GM21717 (cell line): Measurements from ENCODE around the gene FBN1.
A peak's percentile ranks its signal among the peaks of the same experiment; 100 is the strongest.

Source experiments
- ATAC-seq: cut with Tn5 transposase; IDR thresholded peaks from one replicate; pipeline ENCODE4 v1.9.1; 2021; ENCODE audit warnings: mild to moderate bottlenecking, moderate library complexity; ENCODE audit not compliant: unreplicated experiment

Gene FBN1

GRCh38 chr15:48624700-48625099 is 20.8 kb downstream of the FBN1 start:
- ATAC-seq: no peak

DNA sequence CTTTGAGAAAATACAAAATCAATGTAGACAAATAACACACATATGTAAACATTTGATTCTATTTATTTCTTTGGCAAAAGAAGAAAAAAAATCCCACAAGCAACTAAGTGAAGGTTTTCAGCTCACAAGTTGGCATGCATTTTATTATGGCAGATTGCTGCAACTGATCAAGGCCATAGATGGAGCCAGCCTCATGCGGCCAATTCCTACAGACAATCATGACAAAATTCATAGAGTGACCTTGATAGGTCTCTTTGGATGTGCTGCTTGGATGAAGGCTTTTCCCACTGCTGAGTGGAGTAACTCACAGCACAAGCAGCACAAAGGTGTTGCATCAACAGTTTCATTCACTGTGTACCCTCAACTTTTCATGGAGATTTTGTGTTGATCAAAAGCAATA is 22.1 kb downstream of the FBN1 start:
- no peak for ATAC-seq

DNA sequence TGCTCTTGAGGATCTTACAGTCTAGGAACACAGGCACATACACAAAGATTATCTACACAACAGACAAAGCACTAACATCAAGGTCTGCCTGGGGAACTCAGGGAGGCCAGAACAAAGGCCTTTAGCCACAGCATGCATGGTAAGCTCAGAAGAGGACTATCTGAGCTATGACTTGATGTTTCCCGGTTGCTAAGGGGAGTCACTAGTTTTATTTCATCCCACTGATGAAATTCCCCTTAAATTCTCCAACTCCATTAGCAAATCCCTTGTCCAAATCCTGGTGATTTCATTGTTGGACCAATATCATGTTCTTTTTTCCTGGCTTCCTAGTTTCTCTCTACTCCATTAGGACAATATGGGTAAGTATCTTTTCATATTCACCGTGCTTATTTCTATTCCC is 23.3 kb downstream of the FBN1 start:
- ATAC-seq: no peak

DNA sequence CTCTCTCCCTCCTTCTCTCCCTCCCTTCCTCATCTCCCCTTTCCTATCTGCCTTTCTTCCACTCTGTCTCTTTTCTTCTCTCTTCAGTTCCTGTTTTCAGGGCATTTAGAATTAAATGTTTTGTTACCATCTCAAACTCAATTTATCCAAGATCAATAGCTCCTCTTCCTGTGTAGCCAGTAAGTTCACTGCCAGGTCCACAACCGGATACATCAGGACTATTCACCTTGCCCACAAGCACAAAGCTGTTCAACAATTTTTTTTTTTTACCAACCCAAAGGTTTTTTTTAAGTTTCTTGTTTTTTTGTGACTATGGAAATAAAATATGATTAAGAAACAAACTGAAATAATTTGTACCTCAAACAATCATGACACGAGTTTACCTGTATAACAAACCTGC is 26.1 kb downstream of the FBN1 start:
- no peak for ATAC-seq

DNA sequence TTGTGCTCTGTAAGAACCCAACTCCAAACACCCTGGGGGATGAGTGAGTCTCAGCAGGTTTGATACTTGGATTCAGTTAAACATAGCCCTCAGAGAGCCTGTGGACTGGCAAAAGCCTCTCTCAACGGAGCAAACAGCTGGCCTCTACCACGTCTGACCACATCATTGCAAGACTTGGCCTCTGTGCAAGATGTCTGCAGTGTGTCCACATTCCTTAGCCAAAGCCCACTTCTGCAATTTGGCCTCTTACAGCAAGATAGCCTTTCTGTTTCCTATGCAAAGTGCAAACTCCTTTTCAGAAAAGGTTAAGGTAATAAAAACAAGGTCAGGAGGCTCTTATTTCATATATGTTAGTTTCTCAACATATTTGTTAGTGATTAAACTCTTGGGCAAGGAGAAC is 27.9 kb downstream of the FBN1 start:
- ATAC-seq: no peak

DNA sequence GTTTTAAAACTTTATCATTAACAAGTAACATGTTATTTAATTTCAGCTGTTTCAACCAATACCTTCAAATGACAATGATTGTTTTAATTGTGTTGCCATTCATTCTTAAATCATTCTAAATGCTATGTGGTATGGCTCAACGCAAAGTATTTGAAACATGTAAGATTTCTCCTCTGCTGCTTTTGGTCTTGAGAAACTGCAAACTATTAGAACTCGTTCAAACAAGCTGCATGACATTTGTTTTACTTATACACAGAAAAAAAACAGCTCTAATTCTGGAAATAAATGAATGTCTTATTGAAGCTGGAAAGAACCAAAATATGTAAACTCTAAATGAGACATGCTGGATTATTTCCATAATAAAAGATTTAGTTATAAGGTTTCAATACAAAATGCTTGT is 29.3 kb downstream of the FBN1 start:
- no peak for ATAC-seq

DNA sequence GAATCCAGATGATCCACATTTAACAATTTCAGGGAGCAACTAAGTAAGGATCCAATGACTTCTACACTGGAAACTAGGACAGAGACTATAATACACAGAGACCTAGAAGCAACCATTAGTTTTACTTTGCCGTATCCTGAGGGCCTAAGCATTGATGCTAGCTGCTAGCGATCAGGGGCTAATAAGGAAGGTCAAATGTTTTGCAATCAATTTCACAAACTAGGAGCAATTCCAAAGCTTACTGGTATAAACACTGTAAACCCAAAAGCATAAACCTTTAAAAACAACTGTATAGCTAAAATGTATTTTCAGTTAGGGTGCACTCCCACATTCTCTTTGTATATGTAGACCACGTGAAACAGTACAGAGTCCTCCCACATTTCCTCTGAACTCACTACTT is 31.5 kb downstream of the FBN1 start:
- ATAC-seq: no peak

- no peak for ATAC-seq
Measured at GRCh38 chr15:48609486-48609885, 36.0 kb downstream of the FBN1 start.

- ATAC-seq: no peak
Measured at GRCh38 chr15:48607846-48608245, 37.7 kb downstream of the FBN1 start.

DNA sequence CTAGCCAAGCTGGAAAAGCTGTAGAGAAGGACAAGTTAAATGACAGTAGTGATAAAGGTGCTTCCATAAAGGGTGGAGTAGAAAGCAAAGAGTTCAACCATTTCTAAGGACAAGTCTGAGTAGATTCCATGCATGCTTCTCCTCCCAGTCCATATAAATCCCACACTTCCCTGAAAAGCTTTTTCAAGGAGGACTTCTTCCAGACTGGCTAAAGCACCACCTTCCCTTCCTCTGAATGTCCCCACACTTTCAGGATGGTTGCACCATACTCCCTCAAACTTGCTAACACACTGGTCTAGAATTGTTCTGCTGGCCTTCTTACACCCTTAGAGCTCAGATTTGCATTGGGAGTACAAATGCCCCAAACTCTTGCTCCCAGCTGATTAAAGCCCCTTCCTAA is 40.9 kb downstream of the FBN1 start:
- ATAC-seq: no peak

DNA sequence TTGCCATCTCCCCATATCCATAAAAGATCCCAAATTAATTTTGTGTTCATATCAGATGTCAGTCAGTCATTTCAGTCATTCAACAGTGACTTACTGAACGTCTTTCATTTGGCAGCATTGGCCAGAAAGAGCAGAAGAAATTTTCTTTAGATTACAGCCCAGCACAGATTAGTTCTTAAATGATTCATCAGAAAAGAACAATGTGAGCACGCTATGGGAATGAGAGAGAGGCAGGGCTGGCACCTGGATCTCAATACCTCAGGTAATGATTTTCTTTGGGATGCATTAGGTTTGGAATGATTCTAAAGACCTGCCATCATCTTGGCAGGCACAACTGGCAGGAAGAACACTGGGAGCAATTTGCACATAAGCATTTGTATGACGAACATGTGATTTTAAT is 41.6 kb downstream of the FBN1 start:
- ATAC-seq: no peak

DNA sequence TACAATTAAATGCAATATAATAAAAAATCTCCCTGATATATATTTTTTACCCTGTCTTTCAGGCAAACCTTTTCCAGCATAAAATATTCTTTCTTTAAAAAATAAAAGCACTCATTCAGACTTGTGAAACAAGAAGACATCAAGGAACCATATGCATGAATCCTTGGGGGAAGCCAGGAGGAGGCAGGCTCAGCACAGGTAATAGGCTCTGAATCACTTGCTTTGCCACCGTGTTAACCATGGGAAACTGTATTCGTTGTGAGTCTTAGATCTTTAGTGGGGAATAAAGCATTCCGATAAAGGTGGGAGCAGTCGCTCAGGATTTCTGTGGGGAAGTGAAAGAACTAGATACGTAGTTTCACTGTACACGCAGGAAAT is 42.4 kb downstream of the FBN1 start:
- ATAC-seq: no peak

- no peak for ATAC-seq
Measured at GRCh38 chr15:48602358-48603122, 43.0 kb downstream of the FBN1 start.

DNA sequence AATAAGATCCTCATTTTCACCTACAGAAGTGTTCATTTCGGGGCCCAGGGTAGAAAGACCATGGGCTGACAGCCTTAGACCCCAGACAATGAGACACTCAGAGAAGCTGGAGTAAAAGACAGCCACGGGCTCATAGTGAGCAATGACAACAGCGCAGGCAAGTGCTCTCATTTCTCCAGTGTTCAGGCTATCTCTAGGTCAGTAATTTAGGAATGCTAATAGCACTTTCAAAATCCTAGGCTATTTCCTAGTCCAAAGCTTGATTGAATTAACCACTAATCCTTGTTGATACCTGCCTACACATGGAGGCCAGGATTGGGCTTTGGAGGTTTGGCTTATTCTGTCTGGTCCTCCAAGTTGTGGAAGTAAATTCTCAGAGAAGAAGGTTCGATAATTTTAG is 44.4 kb downstream of the FBN1 start:
- ATAC-seq: no peak

- peak; percentile 24 for ATAC-seq
Measured at GRCh38 chr15:48596841-48597240, 48.7 kb downstream of the FBN1 start.

- ATAC-seq: peak; percentile 58
Measured at GRCh38 chr15:48596415-48596814, 49.1 kb downstream of the FBN1 start.

- peak; percentile 69 for ATAC-seq
Measured at GRCh38 chr15:48595981-48596380, 49.5 kb downstream of the FBN1 start.

GRCh38 chr15:48592933-48593332 is 52.6 kb downstream of the FBN1 start:
- no peak for ATAC-seq

DNA sequence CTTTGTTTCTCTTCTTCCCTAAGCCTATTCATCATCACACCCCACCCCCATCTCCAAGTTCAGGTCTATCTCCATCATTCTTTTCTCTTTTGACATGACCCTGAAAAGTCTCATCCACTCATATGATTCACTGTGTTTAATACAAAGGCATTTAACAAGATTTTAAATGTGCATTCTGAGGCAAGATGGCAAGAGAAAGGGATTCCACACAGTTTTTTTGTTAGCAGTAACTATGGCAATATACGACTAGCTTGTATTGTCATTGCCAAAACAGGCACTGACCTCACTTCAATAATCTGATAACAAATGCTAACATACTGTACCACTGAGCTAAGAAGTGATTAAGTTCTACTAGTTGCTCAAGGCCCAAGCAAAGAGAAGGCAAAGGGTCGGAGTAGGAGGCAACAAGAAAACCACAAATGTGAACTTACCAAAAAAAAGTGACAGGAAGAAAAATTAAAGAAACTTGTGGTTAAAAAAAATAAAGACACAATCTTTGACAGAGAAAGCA is 53.2 kb downstream of the FBN1 start:
- no peak for ATAC-seq

GRCh38 chr15:48590723-48591122 is 54.8 kb downstream of the FBN1 start:
- no peak for ATAC-seq

- no peak for ATAC-seq
Measured at GRCh38 chr15:48584812-48585563, 60.5 kb downstream of the FBN1 start.

DNA sequence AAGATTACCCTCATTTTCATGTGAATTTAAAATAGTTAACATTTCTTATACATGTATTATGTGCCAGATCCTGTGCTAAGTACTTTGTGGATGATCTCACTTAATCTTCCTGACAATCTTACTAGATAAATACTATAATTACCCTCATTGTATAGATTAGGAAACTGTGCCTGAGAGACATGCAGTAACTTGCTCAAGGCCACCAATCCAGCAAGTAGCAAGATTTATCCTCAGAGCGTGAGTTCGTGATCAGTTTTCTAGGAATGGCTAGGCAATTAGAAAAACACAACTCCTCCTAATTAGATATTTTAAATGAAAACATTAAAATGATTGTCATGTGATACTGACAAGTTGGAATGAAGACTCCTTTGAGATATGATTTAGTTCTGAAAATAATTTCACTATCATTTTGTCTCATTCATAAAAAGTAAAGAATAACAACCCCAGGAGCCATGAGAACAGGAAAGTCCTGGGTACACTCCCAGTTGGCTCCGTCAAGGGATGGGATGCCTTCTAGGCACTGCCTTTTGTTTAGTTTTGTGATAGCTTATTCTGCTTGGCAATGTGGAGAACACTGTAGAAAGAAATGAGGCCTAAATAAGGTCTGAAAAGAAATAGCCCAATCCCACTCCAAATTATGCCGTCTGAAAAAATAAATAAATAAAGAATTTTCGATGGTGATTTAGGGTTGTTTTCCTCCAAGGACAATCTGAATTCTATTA is 61.3 kb downstream of the FBN1 start:
- no peak for ATAC-seq
